GM18499 (cell line): ENCODE measurements around the gene ADCYAP1.

ENCODE experiments used
- ATAC-seq: cut with Tn5 transposase; IDR thresholded peaks from one replicate; pipeline ENCODE4 v1.9.1; 2021; ENCODE audit warnings: moderate number of reproducible peaks; ENCODE audit not compliant: insufficient read depth, unreplicated experiment

The ADCYAP1 gene

GRCh38 chr18:957829-958228 is 53.2 kb downstream of the ADCYAP1 start:
- no peak for ATAC-seq

- no peak for ATAC-seq
Measured at GRCh38 chr18:959854-960253, 55.2 kb downstream of the ADCYAP1 start.
